Prostate gland (tissue), 2 donors: ENCODE data around the gene RNF220.

Experiments used
- CTCF ChIP-seq, 4 experiments: fragments of 200-600 bp in 2 of 4; fragments of 450-650 bp in 2 of 4; sonication (generic) in 2 of 4; IDR thresholded peaks; 1 replicate in 3 of 4; 2 replicates in 1 of 4; pipeline ENCODE4 v1.5.1; 2016 to 2019; ENCODE audit warnings: antibody characterized with exemption in 4 of 4, mild to moderate bottlenecking in 2 of 4, moderate library complexity in 2 of 4
- POLR2A ChIP-seq: fragments of 450-650 bp; IDR thresholded peaks from one replicate; pipeline ENCODE4 v1.6.1; 2016; ENCODE audit warnings: antibody characterized with exemption, mild to moderate bottlenecking
- POLR2AphosphoS5 ChIP-seq: sonication (generic); formaldehyde crosslinking; IDR thresholded peaks from one replicate; pipeline ENCODE4 v1.6.1; 2017; ENCODE audit warnings: antibody characterized with exemption

GRCh38 chr1:44694863-44695478 is 289.9 kb downstream of the RNF220 start:
- TF ChIP-seq POLR2A, result no peak
- no peak for TF ChIP-seq CTCF (IDR thresholded peaks at IDR 0.05)
- no peak for TF ChIP-seq POLR2AphosphoS5
